ENCODE data around the gene RPA4. TPM values are rescaled to one million over a fixed set of nuclear protein-coding genes. Genes with fewer than 3 reads are reported as not detected.

Gene RPA4, protein sequence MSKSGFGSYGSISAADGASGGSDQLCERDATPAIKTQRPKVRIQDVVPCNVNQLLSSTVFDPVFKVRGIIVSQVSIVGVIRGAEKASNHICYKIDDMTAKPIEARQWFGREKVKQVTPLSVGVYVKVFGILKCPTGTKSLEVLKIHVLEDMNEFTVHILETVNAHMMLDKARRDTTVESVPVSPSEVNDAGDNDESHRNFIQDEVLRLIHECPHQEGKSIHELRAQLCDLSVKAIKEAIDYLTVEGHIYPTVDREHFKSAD
- 1.3 TPM for total RNA-seq
- long read RNA-seq, partial matches to known transcripts, result 0 of 1 reads
- long read RNA-seq, other reads (novel, unspliced or antisense), result 0 of 1 reads

DNA sequence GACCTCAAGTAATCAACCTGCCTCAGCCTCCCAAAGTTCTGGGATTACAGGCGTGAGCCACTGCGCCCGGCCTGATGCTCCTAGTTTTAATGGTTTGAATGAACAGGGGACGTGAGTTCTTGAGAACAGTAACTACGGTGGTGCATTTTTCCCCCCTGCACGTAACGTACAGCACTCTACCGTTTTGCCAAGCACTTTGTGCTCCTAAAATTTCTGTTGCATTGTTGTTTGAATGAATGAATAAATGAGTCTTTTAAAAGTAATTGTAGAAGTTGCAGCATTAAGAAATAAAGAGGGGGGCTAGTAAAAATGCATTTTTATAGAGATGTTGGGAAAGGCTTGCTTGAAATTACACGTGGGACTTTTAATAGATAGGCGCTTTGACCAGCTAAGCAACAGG lies at the start of gene RPA4:
RPA4 (plus strand) TSS at position 301 of the 400 bp plus-strand sequence. CDS start 403 bp downstream, outside the sequence.
- Histone ChIP-seq H3K27me3 (no peaks in the 10 kb centered on the region), H3K36me3 (no peaks in the 10 kb centered on the region), H3K9me3 (no peaks in the 10 kb centered on the region), H3K4me1 (no peaks in the 10 kb centered on the region), H3K4me3 (no peak within 1 kb of the TSS), H3K27ac (no peak within 1 kb of the TSS)
- ATAC-seq (no peak), DNase-seq (no peak)
- TF ChIP-seq, protein P1, sequence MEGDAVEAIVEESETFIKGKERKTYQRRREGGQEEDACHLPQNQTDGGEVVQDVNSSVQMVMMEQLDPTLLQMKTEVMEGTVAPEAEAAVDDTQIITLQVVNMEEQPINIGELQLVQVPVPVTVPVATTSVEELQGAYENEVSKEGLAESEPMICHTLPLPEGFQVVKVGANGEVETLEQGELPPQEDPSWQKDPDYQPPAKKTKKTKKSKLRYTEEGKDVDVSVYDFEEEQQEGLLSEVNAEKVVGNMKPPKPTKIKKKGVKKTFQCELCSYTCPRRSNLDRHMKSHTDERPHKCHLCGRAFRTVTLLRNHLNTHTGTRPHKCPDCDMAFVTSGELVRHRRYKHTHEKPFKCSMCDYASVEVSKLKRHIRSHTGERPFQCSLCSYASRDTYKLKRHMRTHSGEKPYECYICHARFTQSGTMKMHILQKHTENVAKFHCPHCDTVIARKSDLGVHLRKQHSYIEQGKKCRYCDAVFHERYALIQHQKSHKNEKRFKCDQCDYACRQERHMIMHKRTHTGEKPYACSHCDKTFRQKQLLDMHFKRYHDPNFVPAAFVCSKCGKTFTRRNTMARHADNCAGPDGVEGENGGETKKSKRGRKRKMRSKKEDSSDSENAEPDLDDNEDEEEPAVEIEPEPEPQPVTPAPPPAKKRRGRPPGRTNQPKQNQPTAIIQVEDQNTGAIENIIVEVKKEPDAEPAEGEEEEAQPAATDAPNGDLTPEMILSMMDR (IDR thresholded peaks at IDR 0.05), result no peak
- intact Hi-C loops (cut with DNase I), result no loop called here

DNA sequence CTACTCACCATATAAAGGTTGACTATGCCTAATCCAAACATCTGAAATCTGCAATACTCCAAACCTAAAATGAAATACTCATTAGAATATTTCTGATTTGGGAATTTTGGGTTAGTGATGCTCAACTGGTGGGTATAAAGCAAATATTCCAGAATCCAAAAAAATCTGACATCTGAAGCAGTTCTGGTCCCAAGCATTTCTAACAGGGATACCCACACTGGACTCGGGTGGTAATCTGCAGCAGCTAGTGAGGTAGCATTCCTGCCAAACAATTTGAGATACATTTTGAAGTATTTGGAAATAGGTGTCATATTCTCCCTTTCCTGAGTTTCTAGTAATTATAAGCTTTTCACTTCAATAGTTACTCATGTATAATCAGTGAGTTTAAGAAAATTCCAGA lies 49.6 kb upstream of the RPA4 start:
- no peak overlapping the region for H3K4me3 ChIP-seq
- DNase-seq (no peak), ATAC-seq (no peak)
- no peaks in the 10 kb centered on the region for H3K4me1 ChIP-seq
- H3K36me3 ChIP-seq, result no peaks in the 10 kb centered on the region
- TF ChIP-seq, protein P1 (IDR thresholded peaks at IDR 0.05), result no peak
- H3K27ac ChIP-seq, result no peak overlapping the region
- H3K9me3 ChIP-seq, result no peaks in the 10 kb centered on the region
- intact Hi-C loops (cut with DNase I), result no loop called here
- H3K27me3 ChIP-seq, result no peaks in the 10 kb centered on the region

DNA sequence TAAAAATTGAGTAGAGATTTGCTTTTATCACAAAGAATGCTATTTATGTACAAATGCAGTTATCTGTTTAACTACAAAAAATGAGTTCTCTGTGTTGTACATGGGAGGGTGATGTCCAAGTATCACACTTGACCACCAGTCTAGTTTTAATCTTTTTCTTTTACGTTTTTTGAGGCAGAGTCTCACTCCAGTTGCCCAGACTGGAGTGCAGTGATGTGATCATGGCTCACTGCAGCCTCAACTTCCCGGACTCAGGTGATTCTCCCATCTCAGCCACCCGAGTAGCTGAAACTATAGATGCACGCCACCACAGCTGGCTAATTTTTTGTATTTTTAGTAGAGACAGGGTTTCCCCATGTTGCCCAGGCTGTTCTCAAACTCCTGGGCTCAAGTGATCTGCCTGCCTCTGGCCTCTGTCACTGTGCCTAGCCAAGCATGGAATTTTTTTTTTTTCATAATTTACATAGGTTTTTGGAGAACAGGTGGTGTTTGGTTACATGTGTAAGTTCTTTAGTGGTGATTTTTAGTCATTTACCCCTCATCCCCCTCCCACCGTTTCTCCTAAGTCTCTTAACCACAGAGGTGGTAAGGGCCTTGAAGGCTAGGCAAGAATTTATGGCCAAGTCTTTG lies 47.9 kb upstream of the RPA4 start:
- Histone ChIP-seq H3K27ac (no peak overlapping the region), H3K4me3 (no peak overlapping the region), H3K4me1 (no peaks in the 10 kb centered on the region), H3K36me3 (no peaks in the 10 kb centered on the region), H3K27me3 (no peaks in the 10 kb centered on the region), H3K9me3 (no peaks in the 10 kb centered on the region)
- TF ChIP-seq, protein P1 (IDR thresholded peaks at IDR 0.05), result no peak
- ATAC-seq, result no peak
- DNase-seq, result no peak
- intact Hi-C loops (cut with DNase I), result no loop called here

DNA sequence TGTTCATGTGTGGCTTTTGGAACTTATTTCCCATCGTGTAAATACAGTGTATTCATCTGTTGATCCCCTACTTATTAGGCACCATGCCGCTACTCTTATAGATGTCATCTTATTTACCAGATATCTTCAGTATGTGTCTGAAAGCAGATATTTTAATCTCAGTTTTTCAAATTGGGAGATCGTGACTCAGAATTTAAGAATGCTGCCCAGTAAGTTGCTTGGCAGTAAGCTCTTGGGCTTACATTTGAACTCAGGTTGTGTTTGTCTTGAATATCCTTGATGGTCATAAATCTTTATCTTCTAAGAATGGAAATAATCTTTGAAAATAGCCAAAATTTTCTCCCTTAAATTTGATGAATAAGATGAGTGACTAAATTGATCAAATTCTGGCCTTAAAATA lies 45.9 kb upstream of the RPA4 start:
- no peak for ATAC-seq
- intact Hi-C loops (cut with DNase I), result no loop called here
- Histone ChIP-seq H3K36me3 (no peaks in the 10 kb centered on the region), H3K27me3 (no peaks in the 10 kb centered on the region), H3K27ac (no peak overlapping the region), H3K9me3 (no peaks in the 10 kb centered on the region), H3K4me1 (no peaks in the 10 kb centered on the region), H3K4me3 (no peak overlapping the region)
- TF ChIP-seq, protein P1 (IDR thresholded peaks at IDR 0.05), result no peak
- DNase-seq, result no peak

DNA sequence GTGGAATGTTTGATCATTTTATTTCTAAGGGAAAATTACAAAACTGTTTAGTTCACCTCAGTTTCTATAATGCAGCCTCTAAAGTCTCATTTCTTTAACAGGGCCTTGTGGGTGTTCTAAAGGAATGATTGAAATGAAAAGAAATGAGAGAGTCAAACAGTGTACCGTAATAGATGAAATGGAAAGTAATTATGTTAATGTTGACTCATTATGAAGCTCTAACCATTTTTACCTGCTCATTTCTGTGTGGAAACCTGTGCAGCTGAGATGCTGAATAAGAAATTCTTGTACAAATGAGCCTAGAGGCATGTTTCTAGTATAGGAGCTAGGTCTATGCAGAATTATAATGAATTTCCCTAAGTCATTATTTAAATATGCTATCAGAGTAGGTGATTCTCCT lies 45.2 kb upstream of the RPA4 start:
- no peak for DNase-seq
- Histone ChIP-seq H3K4me3 (no peak overlapping the region), H3K27ac (no peak overlapping the region), H3K27me3 (no peaks in the 10 kb centered on the region), H3K36me3 (no peaks in the 10 kb centered on the region), H3K4me1 (no peaks in the 10 kb centered on the region), H3K9me3 (no peaks in the 10 kb centered on the region)
- ATAC-seq, result no peak
- intact Hi-C loops (cut with DNase I), result no loop called here
- TF ChIP-seq, protein P1 (IDR thresholded peaks at IDR 0.05), result no peak

Measured in upper lobe of right lung (tissue), 1 donor.